Right lobe of liver (tissue), 6 donors: ENCODE results near the gene DUSP22. TPM values are rescaled to one million over a fixed set of nuclear protein-coding genes. Genes with fewer than 3 reads are reported as not detected.

Experiments used
- ATAC-seq, 4 donors: fragments of 200-7000 bp; cut with Tn5 transposase; one replicate each; pipeline ENCODE4 v1.9.1; 2020; ENCODE audit warnings: mild to moderate bottlenecking in 4 of 4, moderate library complexity in 4 of 4
- DNase-seq, 3 donors: peaks; one replicate each; pipeline ENCODE4 v3.0.0-alpha.2; 2020
- H3K27ac ChIP-seq, 3 donors: fragments of 200-600 bp; one replicate each; pipeline ENCODE4 v1.8.0; 2022
- H3K27me3 ChIP-seq, 2 donors: fragments of 200-600 bp; one replicate each; pipeline ENCODE4 v1.8.0; 2022
- H3K36me3 ChIP-seq, 4 donors: fragments of 200-600 bp; sonication (generic) in 1 of 4; one replicate each; pipeline versions ENCODE4 v1.5.1 to v1.8.0; 2017 to 2022; ENCODE audit warnings: control low read depth in 1 of 4
- H3K4me1 ChIP-seq, 4 donors: fragments of 200-600 bp; sonication (generic) in 1 of 4; one replicate each; pipeline versions ENCODE4 v1.5.1 to v1.8.0; 2017 to 2022; ENCODE audit warnings: control low read depth in 1 of 4
- H3K4me3 ChIP-seq, 3 donors: fragments of 200-600 bp; one replicate each; pipeline ENCODE4 v1.8.0; 2022
- H3K9me3 ChIP-seq, 4 donors: fragments of 200-600 bp; sonication (generic) in 1 of 4; one replicate each; pipeline versions ENCODE4 v1.5.1 to v1.8.0; 2017 to 2022; ENCODE audit warnings: control low read depth in 1 of 4
- POLR2A ChIP-seq: fragments of 450-650 bp; IDR thresholded peaks from one replicate; pipeline ENCODE4 v1.6.1; 2017; ENCODE audit warnings: antibody characterized with exemption, mild to moderate bottlenecking
- WGBS: methylation state at CpG from one replicate; pipeline ENCODE4 v1.1.6; 2018; ENCODE audit warnings: low coverage, low lambda C conversion rate; ENCODE audit not compliant: insufficient coverage; ENCODE audit errors: missing lambda C conversion rate; 5-methylcytosine and 5-hydroxymethylcytosine counted together
- intact Hi-C, 2 donors: fragments of 100-400 bp; cut with DNase I; formaldehyde crosslinking; loops; one replicate each; pipeline versions ENCODE4 v1.11.2 to v1.14.1; 2022
- total RNA-seq, 6 experiments: library from RNA; depleted of rRNA in 2 of 6; stranded (reverse); fragments of >200 nt in 2 of 6; fragmentation: NEBNext Ultra II Directional in 3 of 6; extraction: Animal tissue kit (Norgen Biotek cat#: 25700) in 3 of 6; gene quantifications; one replicate each; pipeline versions ENCODE4 v1.1.0 to v1.2.4, GENCODE V29; 2016 to 2023
- TF ChIP-seq, protein P1 (sequence below), 4 donors: fragments of 200-600 bp in 3 of 4; fragments of 450-650 bp in 1 of 4; IDR thresholded peaks; one replicate each; pipeline versions ENCODE4 v1.5.1 to v1.8.0; 2016 to 2022; ENCODE audit warnings: antibody characterized with exemption in 4 of 4, mild to moderate bottlenecking in 2 of 4
- donor health status: DM: no; HTN: yes; CAD: no.
- donor health status: DM: no; HTN: no; CAD: no.
- donor health status: DM: no; HTN: no; CAD: no.
- donor health status: DM: no; HTN: yes; CAD: no.
- donor health status: DM: no; HTN: yes; CAD: no.

Gene DUSP22
- total RNA-seq, 6 experiments from 2014 or later: 20.6 to 24.8 (median 21.3) TPM

- intact Hi-C loops: no loop called here
- Histone ChIP-seq H3K36me3 (peaks cover 0 to 5% (median 0%) of the 10 kb centered on the region in 4 donors), H3K4me3 (no peak overlapping the region), H3K27ac (no peak overlapping the region), H3K4me1 (peaks cover 0 to 25% (median 6%) of the 10 kb centered on the region in 4 donors), H3K9me3 (no peaks in the 10 kb centered on the region), H3K27me3 (no peaks in the 10 kb centered on the region)
- no peak for DNase-seq
- WGBS: 53% methylated on average over 16 of the region's 16 CpGs
- TF ChIP-seq, protein P1, sequence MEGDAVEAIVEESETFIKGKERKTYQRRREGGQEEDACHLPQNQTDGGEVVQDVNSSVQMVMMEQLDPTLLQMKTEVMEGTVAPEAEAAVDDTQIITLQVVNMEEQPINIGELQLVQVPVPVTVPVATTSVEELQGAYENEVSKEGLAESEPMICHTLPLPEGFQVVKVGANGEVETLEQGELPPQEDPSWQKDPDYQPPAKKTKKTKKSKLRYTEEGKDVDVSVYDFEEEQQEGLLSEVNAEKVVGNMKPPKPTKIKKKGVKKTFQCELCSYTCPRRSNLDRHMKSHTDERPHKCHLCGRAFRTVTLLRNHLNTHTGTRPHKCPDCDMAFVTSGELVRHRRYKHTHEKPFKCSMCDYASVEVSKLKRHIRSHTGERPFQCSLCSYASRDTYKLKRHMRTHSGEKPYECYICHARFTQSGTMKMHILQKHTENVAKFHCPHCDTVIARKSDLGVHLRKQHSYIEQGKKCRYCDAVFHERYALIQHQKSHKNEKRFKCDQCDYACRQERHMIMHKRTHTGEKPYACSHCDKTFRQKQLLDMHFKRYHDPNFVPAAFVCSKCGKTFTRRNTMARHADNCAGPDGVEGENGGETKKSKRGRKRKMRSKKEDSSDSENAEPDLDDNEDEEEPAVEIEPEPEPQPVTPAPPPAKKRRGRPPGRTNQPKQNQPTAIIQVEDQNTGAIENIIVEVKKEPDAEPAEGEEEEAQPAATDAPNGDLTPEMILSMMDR (IDR thresholded peaks at IDR 0.05): no peak
- ATAC-seq: no peak
These were observed 49.9 kb downstream of the DUSP22 start for GRCh38 chr6:341914-342831.

- peaks cover 0 to 5% (median 0%) of the 10 kb centered on the region in 4 donors for H3K36me3 ChIP-seq
- no peaks in the 10 kb centered on the region for H3K9me3 ChIP-seq
- no peak for TF ChIP-seq POLR2A
- TF ChIP-seq, protein P1 (IDR thresholded peaks at IDR 0.05): no peak
- ATAC-seq (no peak), DNase-seq (no peak)
- WGBS: 73% methylated on average over 8 of the region's 8 CpGs
- H3K4me1 ChIP-seq: peaks cover 0 to 25% (median 6%) of the 10 kb centered on the region in 4 donors
- H3K4me3 ChIP-seq: no peak overlapping the region
- H3K27me3 ChIP-seq: no peaks in the 10 kb centered on the region
- intact Hi-C loops: no loop called here
- H3K27ac ChIP-seq: no peak overlapping the region
These were observed 50.5 kb downstream of the DUSP22 start for GRCh38 chr6:342832-343179.

DNA sequence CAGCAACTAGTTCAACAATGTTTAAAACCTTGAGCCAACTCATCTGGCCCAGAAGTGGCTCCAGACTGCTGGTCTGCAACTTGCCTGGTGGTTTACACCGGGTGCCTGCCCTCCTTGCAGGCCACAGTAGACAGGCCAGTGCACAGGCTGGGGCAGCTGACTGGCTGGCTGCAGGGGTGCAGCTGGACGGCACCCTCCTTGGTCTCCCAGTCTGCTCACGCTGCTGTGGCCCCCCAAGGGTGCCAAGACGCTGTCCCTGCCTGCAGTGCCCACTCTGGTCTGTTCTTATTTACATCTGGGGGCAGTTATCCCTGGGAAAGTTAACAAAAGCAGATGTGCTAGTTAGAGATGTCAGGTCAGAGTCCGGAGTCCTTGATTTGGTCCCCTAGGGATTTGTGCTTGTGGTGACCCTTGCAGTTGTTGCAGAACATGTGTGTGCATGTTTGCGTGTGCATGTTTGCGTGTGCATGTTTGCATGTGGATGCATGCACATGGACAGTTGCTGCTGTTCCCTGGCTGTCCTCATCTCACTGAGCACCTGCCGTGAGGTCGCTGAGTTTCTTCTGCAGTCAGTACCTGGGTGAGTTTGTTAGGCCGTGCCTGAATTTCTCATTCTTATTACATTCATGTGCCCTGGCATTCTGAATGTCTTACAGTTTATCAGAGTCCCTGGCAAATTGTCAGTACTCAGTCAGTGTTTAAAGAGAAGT is 51.1 kb downstream of the DUSP22 start:
- Histone ChIP-seq H3K4me3 (no peak overlapping the region), H3K27ac (no peak overlapping the region), H3K27me3 (no peaks in the 10 kb centered on the region), H3K36me3 (peaks cover 0 to 9% (median 0%) of the 10 kb centered on the region in 4 donors), H3K4me1 (peaks cover 0 to 20% (median 4%) of the 10 kb centered on the region in 4 donors), H3K9me3 (no peaks in the 10 kb centered on the region)
- intact Hi-C loops: no loop called here
- ATAC-seq (no peak), DNase-seq (peak in 1 of 3 donors; percentile 18)
- TF ChIP-seq POLR2A: no peak
- TF ChIP-seq, protein P1 (IDR thresholded peaks at IDR 0.05): no peak
- WGBS: 69% methylated on average over 8 of the region's 10 CpGs

DNA sequence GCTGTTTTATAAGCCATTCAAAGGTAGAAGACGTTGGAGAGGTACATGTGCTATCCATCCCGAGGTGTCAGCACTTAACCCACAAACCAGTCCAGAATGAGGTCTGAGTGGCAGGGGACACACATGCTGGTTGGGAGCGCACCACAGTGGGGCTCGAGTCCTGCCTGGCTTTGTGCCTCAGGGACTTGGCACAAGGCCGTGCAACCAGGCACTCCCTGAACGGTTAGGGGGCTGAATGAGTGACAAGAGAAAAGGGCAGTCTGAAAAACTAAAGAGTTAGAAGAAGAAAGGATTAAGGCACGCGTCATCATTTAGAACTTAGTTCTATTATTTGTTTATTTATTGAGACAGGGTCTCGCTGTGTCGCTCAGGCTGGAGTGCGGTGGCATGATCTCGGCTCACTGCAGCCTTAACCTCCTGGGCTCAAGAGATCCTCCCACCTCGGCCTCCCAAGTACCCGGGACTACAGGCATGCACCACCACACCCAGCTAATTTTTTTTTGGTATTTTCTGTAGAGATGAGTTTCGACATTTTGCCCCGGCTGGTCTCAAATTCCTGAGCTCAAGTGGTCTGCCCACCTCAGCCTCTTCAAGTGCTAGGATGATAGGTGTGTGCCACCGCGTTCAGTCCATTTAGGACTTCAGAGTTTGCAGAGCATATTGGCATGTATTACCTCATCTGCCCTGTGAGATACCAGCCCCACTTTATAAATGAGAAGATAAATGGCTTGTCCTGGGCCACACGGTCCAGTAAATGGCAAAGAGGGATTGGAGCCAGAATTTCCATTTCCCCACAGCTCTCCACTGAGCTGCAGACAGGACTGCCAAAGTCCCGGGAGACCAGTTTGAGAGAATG is 51.9 kb downstream of the DUSP22 start:
- H3K9me3 ChIP-seq: no peaks in the 10 kb centered on the region
- TF ChIP-seq POLR2A: no peak
- TF ChIP-seq, protein P1 (IDR thresholded peaks at IDR 0.05): no peak
- ATAC-seq (no peak), DNase-seq (no peak)
- H3K36me3 ChIP-seq: peaks cover 0 to 17% (median 0%) of the 10 kb centered on the region in 4 donors
- H3K4me3 ChIP-seq: no peak overlapping the region
- intact Hi-C loops: no loop called here
- no peak overlapping the region for H3K27ac ChIP-seq
- H3K27me3 ChIP-seq: no peaks in the 10 kb centered on the region
- WGBS: 69% methylated on average over 20 of the region's 20 CpGs
- H3K4me1 ChIP-seq: peaks cover 0 to 12% (median under 1%) of the 10 kb centered on the region in 4 donors
